Fibroblast of villous mesenchyme (primary cell): Measurements from ENCODE around the gene TTLL1. TPM values are rescaled to one million over a fixed set of nuclear protein-coding genes. Genes with fewer than 3 reads are reported as not detected.
A peak's percentile ranks its signal among the peaks of the same experiment; 100 is the strongest.

Experiments used
- DNase-seq: peaks from one replicate; pipeline ENCODE4 v3.0.0-alpha.2; 2010; ENCODE audit warnings: low read depth
- H3K4me3 ChIP-seq: 2 replicates; pipeline ENCODE4 v1.5.1; 2011; ENCODE audit warnings: low read depth, mild to moderate bottlenecking, low read length
- CTCF ChIP-seq: IDR thresholded peaks from 2 replicates; pipeline ENCODE4 v1.5.1; 2012; ENCODE audit warnings: low read depth, mild to moderate bottlenecking, low read length; ENCODE audit not compliant: insufficient read depth
- total RNA-seq: library from RNA; depleted of rRNA; stranded (reverse); fragments of >200 nt; gene quantifications from 2 replicates; pipeline ENCODE4 v1.2.3, GENCODE V29; 2012

Gene TTLL1
- total RNA-seq, 1 donor: 8.2 TPM

GRCh38 chr22:43118024-43118849, 29.0 kb upstream of the TTLL1 start:
- TF ChIP-seq CTCF: no peak
- no peak overlapping the region for H3K4me3 ChIP-seq
- DNase-seq: no peak

GRCh38 chr22:43116932-43117331, 27.7 kb upstream of the TTLL1 start:
- no peak for TF ChIP-seq CTCF
- no peak for DNase-seq

GRCh38 chr22:43114958-43115357, 25.8 kb upstream of the TTLL1 start:
- H3K4me3 ChIP-seq: no peak overlapping the region
- TF ChIP-seq CTCF: no peak
- no peak for DNase-seq

More at GRCh38 chr22:43116932-43117331, 27.7 kb upstream of the TTLL1 start:
- H3K4me3 ChIP-seq: no peak overlapping the region

GRCh38 chr22:43113526-43114251, 24.5 kb upstream of the TTLL1 start:
- no peak for TF ChIP-seq CTCF
- no peak overlapping the region for H3K4me3 ChIP-seq
- no peak for DNase-seq

- DNase-seq: no peak
- no peak for TF ChIP-seq CTCF
- peak overlapping the region; percentile 53 for H3K4me3 ChIP-seq
Observed at GRCh38 chr22:43110927-43111623, 21.9 kb upstream of the TTLL1 start.

GRCh38 chr22:43110444-43110926, 21.3 kb upstream of the TTLL1 start, which contains the start of gene BIK:
BIK (plus strand) TSS chr22:43110750; CDS start chr22:43124023, 13,273 bp downstream.
- TF ChIP-seq CTCF: peak; percentile 28
- peak within 1 kb of the TSS; percentile 53 for H3K4me3 ChIP-seq
- DNase-seq: peak; percentile 33
